ENCODE measurements around the gene FBLN2. TPM values are rescaled to one million over a fixed set of nuclear protein-coding genes. Genes with fewer than 3 reads are reported as not detected.

The FBLN2 gene
- total RNA-seq, 2 experiments from 2014 or later = 0.35 TPM; not detected in 1

- no peak overlapping the region for H3K4me3 Mint-ChIP-seq
- no peak for ATAC-seq
- H3K27ac Mint-ChIP-seq = no peak overlapping the region
- H3K36me3 Mint-ChIP-seq = no peaks in the 10 kb centered on the region
- H3K4me1 Mint-ChIP-seq = no peaks in the 10 kb centered on the region
- peaks cover 4% of the 10 kb centered on the region for H3K27me3 Mint-ChIP-seq
- H3K9me3 Mint-ChIP-seq (ENCODE audit: low read depth) = no peaks in the 10 kb centered on the region
- no peak for DNase-seq
- CTCF ChIA-PET = interaction anchor here (0.9 to 4.0 kb wide), 2 partner anchors 10 to 142 kb away, joined by 3 to 15 read pairs; no protein-coding TSS in a partner anchor
Measured at GRCh38 chr3:13637953-13638352, 89.0 kb downstream of the FBLN2 start.

GRCh38 chr3:13638927-13639326 is 90.0 kb downstream of the FBLN2 start:
- CTCF ChIA-PET = interaction anchor here (0.9 to 4.0 kb wide), 3 partner anchors 9 to 143 kb away, joined by 3 to 15 read pairs (median 3); no protein-coding TSS in a partner anchor
- DNase-seq = no peak
- ATAC-seq = no peak
- H3K4me1 Mint-ChIP-seq = no peaks in the 10 kb centered on the region
- peaks cover 4% of the 10 kb centered on the region for H3K27me3 Mint-ChIP-seq
- no peak overlapping the region for H3K27ac Mint-ChIP-seq
- no peak overlapping the region for H3K4me3 Mint-ChIP-seq
- no peaks in the 10 kb centered on the region for H3K36me3 Mint-ChIP-seq
- H3K9me3 Mint-ChIP-seq (ENCODE audit: low read depth) = no peaks in the 10 kb centered on the region

GRCh38 chr3:13642597-13642996 is 93.7 kb downstream of the FBLN2 start:
- Mint-ChIP-seq H3K27me3 (peaks cover 26% of the 10 kb centered on the region), H3K9me3 (ENCODE audit: low read depth) (no peaks in the 10 kb centered on the region), H3K36me3 (no peaks in the 10 kb centered on the region), H3K4me3 (no peak overlapping the region), H3K4me1 (peaks cover 7% of the 10 kb centered on the region), H3K27ac (no peak overlapping the region)
- ATAC-seq = no peak
- DNase-seq = no peak
- CTCF ChIA-PET = interaction anchor here (0.7 kb wide), 1 partner anchor 11 kb away, joined by 4 read pairs; no protein-coding TSS in a partner anchor

- Mint-ChIP-seq H3K27me3 (peaks cover 37% of the 10 kb centered on the region), H3K4me1 (peaks cover 14% of the 10 kb centered on the region), H3K4me3 (no peak overlapping the region), H3K9me3 (ENCODE audit: low read depth) (no peaks in the 10 kb centered on the region), H3K27ac (no peak overlapping the region), H3K36me3 (no peaks in the 10 kb centered on the region)
- CTCF ChIA-PET = interaction anchor here (1.1 to 16.2 kb wide), 3 partner anchors 13 to 147 kb away, joined by 3 to 322 read pairs (median 6); no protein-coding TSS in a partner anchor
- DNase-seq (no peak), ATAC-seq (no peak)
Measured at GRCh38 chr3:13644341-13645117, 95.6 kb downstream of the FBLN2 start.

- ATAC-seq (no peak), DNase-seq (no peak)
- Mint-ChIP-seq H3K9me3 (ENCODE audit: low read depth) (no peaks in the 10 kb centered on the region), H3K4me3 (no peak overlapping the region), H3K4me1 (peaks cover 18% of the 10 kb centered on the region), H3K36me3 (no peaks in the 10 kb centered on the region), H3K27ac (no peak overlapping the region), H3K27me3 (peaks cover 44% of the 10 kb centered on the region)
- CTCF ChIA-PET = interaction anchor here (0.6 to 16.2 kb wide), 8 partner anchors 9 to 159 kb away, joined by 3 to 322 read pairs (median 5); no protein-coding TSS in a partner anchor
Measured at GRCh38 chr3:13645801-13646637, 97.1 kb downstream of the FBLN2 start.

GRCh38 chr3:13647298-13648059 is 98.6 kb downstream of the FBLN2 start:
- CTCF ChIA-PET = interaction anchor here (0.7 to 16.2 kb wide), 26 partner anchors 10 to 303 kb away, joined by 3 to 322 read pairs (median 4); partner anchors contain the start of gene HDAC11
- Mint-ChIP-seq H3K4me3 (no peak overlapping the region), H3K27ac (no peak overlapping the region), H3K27me3 (peaks cover 44% of the 10 kb centered on the region), H3K36me3 (no peaks in the 10 kb centered on the region), H3K4me1 (peaks cover 18% of the 10 kb centered on the region), H3K9me3 (ENCODE audit: low read depth) (no peaks in the 10 kb centered on the region)
- DNase-seq (peak; percentile 52), ATAC-seq (no peak)

GRCh38 chr3:13648060-13649001 is 99.4 kb downstream of the FBLN2 start:
- CTCF ChIA-PET = interaction anchor here (0.7 to 16.2 kb wide), 30 partner anchors 9 to 821 kb away, joined by 3 to 322 read pairs (median 4); partner anchors contain the start of gene HDAC11
- H3K4me3 Mint-ChIP-seq = no peak overlapping the region
- peaks cover 18% of the 10 kb centered on the region for H3K4me1 Mint-ChIP-seq
- H3K9me3 Mint-ChIP-seq (ENCODE audit: low read depth) = no peaks in the 10 kb centered on the region
- no peaks in the 10 kb centered on the region for H3K36me3 Mint-ChIP-seq
- ATAC-seq (peak; percentile 61), DNase-seq (peak; percentile 80)
- no peak overlapping the region for H3K27ac Mint-ChIP-seq
- H3K27me3 Mint-ChIP-seq = peaks cover 44% of the 10 kb centered on the region

- Mint-ChIP-seq H3K4me1 (peaks cover 27% of the 10 kb centered on the region), H3K27ac (no peak overlapping the region), H3K36me3 (no peaks in the 10 kb centered on the region), H3K27me3 (peaks cover 47% of the 10 kb centered on the region), H3K4me3 (no peak overlapping the region), H3K9me3 (ENCODE audit: low read depth) (no peaks in the 10 kb centered on the region)
- peak; percentile 80 for ATAC-seq
- peak; percentile 82 for DNase-seq
- CTCF ChIA-PET = interaction anchor here (0.7 to 16.2 kb wide), 17 partner anchors 7 to 823 kb away, joined by 3 to 322 read pairs (median 12); partner anchors contain the start of genes HDAC11 and WNT7A
Measured at GRCh38 chr3:13650210-13651056, 101.5 kb downstream of the FBLN2 start.

GRCh38 chr3:13651057-13651400 is 102.1 kb downstream of the FBLN2 start:
- Mint-ChIP-seq H3K4me3 (no peak overlapping the region), H3K27ac (no peak overlapping the region), H3K36me3 (no peaks in the 10 kb centered on the region), H3K4me1 (peaks cover 29% of the 10 kb centered on the region), H3K27me3 (peaks cover 51% of the 10 kb centered on the region), H3K9me3 (ENCODE audit: low read depth) (no peaks in the 10 kb centered on the region)
- DNase-seq = no peak
- no peak for ATAC-seq
- CTCF ChIA-PET = interaction anchor here (1.0 to 16.2 kb wide), 9 partner anchors 9 to 235 kb away, joined by 3 to 322 read pairs (median 13); partner anchors contain the start of gene WNT7A

GRCh38 chr3:13651775-13652428 is 103.0 kb downstream of the FBLN2 start:
- no peaks in the 10 kb centered on the region for H3K9me3 Mint-ChIP-seq (ENCODE audit: low read depth)
- ATAC-seq (no peak), DNase-seq (no peak)
- peaks cover 29% of the 10 kb centered on the region for H3K4me1 Mint-ChIP-seq
- CTCF ChIA-PET = interaction anchor here (1.1 to 16.2 kb wide), 5 partner anchors 107 to 234 kb away, joined by 3 to 322 read pairs (median 24); partner anchors contain the start of gene WNT7A
- H3K27ac Mint-ChIP-seq = no peak overlapping the region
- H3K36me3 Mint-ChIP-seq = no peaks in the 10 kb centered on the region
- no peak overlapping the region for H3K4me3 Mint-ChIP-seq
- H3K27me3 Mint-ChIP-seq = peaks cover 55% of the 10 kb centered on the region

- Mint-ChIP-seq H3K27me3 (peaks cover 55% of the 10 kb centered on the region), H3K9me3 (ENCODE audit: low read depth) (no peaks in the 10 kb centered on the region), H3K36me3 (no peaks in the 10 kb centered on the region), H3K27ac (no peak overlapping the region), H3K4me3 (no peak overlapping the region), H3K4me1 (peaks cover 24% of the 10 kb centered on the region)
- CTCF ChIA-PET = interaction anchor here (1.0 to 16.2 kb wide), 4 partner anchors 155 to 233 kb away, joined by 3 to 322 read pairs (median 104); partner anchors contain the start of genes HDAC11 and WNT7A
- ATAC-seq (no peak), DNase-seq (no peak)
Measured at GRCh38 chr3:13652728-13653127, 103.8 kb downstream of the FBLN2 start.

Measured in activated CD8-positive, alpha-beta memory T cell treated with anti-CD3 and anti-CD28 coated beads, Interleukin-2, amount 10 ng/mL, durations not matched to agents 7 days and 5 days (primary cell).